Mucosa of descending colon (tissue), 3 donors: ENCODE measurements around the gene CDC34. TPM values are rescaled to one million over a fixed set of nuclear protein-coding genes. Genes with fewer than 3 reads are reported as not detected.

ENCODE experiments used
- ATAC-seq: fragments of 200-7000 bp; cut with Tn5 transposase; one replicate; pipeline ENCODE4 v1.9.1; 2020; ENCODE audit warnings: mild to moderate bottlenecking, moderate library complexity
- DNase-seq, 3 donors: peaks; one replicate each; pipeline ENCODE4 v3.0.0-alpha.2; 2020
- H3K36me3 ChIP-seq: fragments of 200-600 bp; one replicate; pipeline ENCODE4 v1.8.0; 2021; ENCODE audit warnings: low read depth, mild to moderate bottlenecking
- H3K4me1 ChIP-seq: fragments of 200-600 bp; one replicate; pipeline ENCODE4 v1.8.0; 2021; ENCODE audit warnings: low read depth, mild to moderate bottlenecking
- H3K4me3 ChIP-seq: fragments of 200-600 bp; one replicate; pipeline ENCODE4 v1.8.0; 2021; ENCODE audit warnings: mild to moderate bottlenecking
- H3K9me3 ChIP-seq: fragments of 200-600 bp; one replicate; pipeline ENCODE4 v1.8.0; 2021; ENCODE audit warnings: mild to moderate bottlenecking
- intact Hi-C, 2 donors: fragments of 100-400 bp; cut with DNase I in 1 of 2; cut with micrococcal nuclease in 1 of 2; formaldehyde crosslinking; loops; one replicate each; pipeline versions ENCODE4 v1.11.0 to v1.11.1; 2022; cut with DNase I, micrococcal nuclease
- total RNA-seq, 3 donors: library from RNA; stranded (reverse); fragmentation: NEBNext Ultra II Directional in 2 of 3; extraction: Animal tissue kit (Norgen Biotek cat#: 25700) in 2 of 3; gene quantifications; one replicate each; pipeline versions ENCODE4 v1.2.1 to v1.2.4, GENCODE V29; 2021 to 2023
- TF ChIP-seq, protein P1 (sequence below): fragments of 200-600 bp; IDR thresholded peaks from one replicate; pipeline ENCODE4 v1.8.0; 2022; ENCODE audit warnings: antibody characterized with exemption, mild to moderate bottlenecking
- donor health status: DM: no; HTN: no; CAD: no; lungs with moderate emphysema.
- donor health status: DM: no; HTN: no; CAD: no.
- donor health status: DM: no; HTN: yes; CAD: no.

The CDC34 gene
- total RNA-seq, 3 donors from 2014 or later = 64.6 to 78.0 (median 71.2) TPM

DNA sequence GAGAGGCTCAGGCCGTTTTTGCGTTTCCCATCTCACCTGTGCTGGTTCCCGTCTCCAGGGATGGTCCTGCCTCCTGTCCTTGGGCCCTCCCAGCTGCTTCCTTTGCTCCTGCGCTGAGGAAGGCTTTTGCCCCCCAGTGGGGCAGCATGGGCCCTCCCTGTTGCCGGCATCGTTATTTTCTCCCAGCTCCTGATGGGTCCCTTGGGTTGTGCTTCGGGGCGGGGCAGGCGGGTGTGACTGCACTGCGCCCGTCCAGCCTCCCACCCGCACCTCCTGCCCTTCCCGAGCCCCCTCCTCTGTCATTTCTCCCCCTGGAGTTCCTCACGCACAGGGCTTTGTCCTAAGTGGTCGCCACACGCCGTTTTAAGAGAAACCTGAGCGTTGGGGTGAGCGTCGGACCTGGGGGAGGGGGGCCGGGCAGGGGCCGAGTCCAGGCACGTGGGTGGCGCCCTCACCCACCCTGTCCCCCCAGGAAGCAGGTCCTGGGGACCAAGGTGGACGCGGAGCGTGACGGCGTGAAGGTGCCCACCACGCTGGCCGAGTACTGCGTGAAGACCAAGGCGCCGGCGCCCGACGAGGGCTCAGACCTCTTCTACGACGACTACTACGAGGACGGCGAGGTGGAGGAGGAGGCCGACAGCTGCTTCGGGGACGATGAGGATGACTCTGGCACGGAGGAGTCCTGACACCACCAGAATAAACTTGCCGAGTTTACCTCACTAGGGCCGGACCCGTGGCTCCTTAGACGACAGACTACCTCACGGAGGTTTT, 9.5 kb downstream of the CDC34 start:
- TF ChIP-seq, protein P1, sequence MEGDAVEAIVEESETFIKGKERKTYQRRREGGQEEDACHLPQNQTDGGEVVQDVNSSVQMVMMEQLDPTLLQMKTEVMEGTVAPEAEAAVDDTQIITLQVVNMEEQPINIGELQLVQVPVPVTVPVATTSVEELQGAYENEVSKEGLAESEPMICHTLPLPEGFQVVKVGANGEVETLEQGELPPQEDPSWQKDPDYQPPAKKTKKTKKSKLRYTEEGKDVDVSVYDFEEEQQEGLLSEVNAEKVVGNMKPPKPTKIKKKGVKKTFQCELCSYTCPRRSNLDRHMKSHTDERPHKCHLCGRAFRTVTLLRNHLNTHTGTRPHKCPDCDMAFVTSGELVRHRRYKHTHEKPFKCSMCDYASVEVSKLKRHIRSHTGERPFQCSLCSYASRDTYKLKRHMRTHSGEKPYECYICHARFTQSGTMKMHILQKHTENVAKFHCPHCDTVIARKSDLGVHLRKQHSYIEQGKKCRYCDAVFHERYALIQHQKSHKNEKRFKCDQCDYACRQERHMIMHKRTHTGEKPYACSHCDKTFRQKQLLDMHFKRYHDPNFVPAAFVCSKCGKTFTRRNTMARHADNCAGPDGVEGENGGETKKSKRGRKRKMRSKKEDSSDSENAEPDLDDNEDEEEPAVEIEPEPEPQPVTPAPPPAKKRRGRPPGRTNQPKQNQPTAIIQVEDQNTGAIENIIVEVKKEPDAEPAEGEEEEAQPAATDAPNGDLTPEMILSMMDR = no peak
- peaks cover 9% of the 10 kb centered on the region for H3K36me3 ChIP-seq

GRCh38 chr19:541699-542098, 10.1 kb downstream of the CDC34 start:
- H3K36me3 ChIP-seq = peaks cover 5% of the 10 kb centered on the region
- TF ChIP-seq, protein P1 = no peak
- H3K9me3 ChIP-seq = no peaks in the 10 kb centered on the region
- ATAC-seq = no peak
- DNase-seq = no peak
- intact Hi-C loops = no loop called here
- H3K4me1 ChIP-seq = no peaks in the 10 kb centered on the region
- H3K4me3 ChIP-seq = no peak overlapping the region

More for the DNA sequence above, 9.5 kb downstream of the CDC34 start:
- Histone ChIP-seq H3K4me3 (no peak overlapping the region), H3K4me1 (no peaks in the 10 kb centered on the region), H3K9me3 (no peaks in the 10 kb centered on the region)
- intact Hi-C loops = no loop called here
- DNase-seq = no peak
- no peak for ATAC-seq

GRCh38 chr19:542173-542866, 10.8 kb downstream of the CDC34 start:
- intact Hi-C loops = no loop called here
- H3K36me3 ChIP-seq = no peaks in the 10 kb centered on the region
- ATAC-seq (peak; percentile 7), DNase-seq (peak in 1 of 3 donors; percentile 56)
- H3K4me3 ChIP-seq = no peak overlapping the region
- no peaks in the 10 kb centered on the region for H3K4me1 ChIP-seq
- no peaks in the 10 kb centered on the region for H3K9me3 ChIP-seq
- TF ChIP-seq, protein P1 = no peak

DNA sequence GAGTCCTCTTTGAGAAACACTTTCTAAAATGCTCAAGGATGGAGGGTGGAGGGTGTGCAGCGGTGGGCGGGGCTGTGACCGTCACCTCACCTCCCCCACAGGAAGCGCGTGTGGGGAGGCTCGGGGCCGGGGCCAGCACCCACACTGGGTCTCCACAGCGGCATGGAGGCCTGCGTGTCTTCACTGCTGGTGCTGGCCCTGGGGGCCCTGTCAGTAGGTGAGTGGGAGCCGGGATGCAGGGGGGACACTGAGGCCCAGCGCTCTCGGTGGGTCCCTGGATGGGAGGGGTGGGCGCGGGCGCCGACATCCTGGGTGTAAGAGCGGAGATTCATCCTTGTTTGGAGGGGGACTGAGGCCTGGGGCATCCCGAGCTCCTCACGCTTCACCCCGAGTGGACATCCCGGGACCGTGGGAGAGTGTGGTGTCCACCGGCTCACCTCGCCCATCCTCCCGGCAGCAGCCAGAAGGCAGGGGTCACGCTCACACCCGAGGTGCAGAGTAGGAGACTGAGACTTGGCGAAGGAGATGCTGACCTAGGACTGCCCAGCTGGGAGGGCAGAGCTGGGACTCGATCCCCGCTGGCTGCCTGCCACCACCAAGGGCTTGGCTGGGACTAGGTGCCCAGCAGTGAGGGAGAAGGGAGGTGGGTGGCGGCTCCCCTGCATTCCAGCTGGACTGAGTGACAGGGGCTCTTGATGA, 12.5 kb downstream of the CDC34 start, which contains the start of gene GZMM:
TSS of gene GZMM (plus strand) at position 144 of the 699 bp plus-strand sequence. CDS start at position 163, 19 bp downstream.
- no peaks in the 10 kb centered on the region for H3K9me3 ChIP-seq
- H3K4me3 ChIP-seq = no peak within 1 kb of the TSS
- ATAC-seq (peak; percentile 77), DNase-seq (peak; percentile 40 to 77 (median 59))
- no peaks in the 10 kb centered on the region for H3K4me1 ChIP-seq
- no peaks in the 10 kb centered on the region for H3K36me3 ChIP-seq
- intact Hi-C loops = no loop called here
- TF ChIP-seq, protein P1 = no peak

DNA sequence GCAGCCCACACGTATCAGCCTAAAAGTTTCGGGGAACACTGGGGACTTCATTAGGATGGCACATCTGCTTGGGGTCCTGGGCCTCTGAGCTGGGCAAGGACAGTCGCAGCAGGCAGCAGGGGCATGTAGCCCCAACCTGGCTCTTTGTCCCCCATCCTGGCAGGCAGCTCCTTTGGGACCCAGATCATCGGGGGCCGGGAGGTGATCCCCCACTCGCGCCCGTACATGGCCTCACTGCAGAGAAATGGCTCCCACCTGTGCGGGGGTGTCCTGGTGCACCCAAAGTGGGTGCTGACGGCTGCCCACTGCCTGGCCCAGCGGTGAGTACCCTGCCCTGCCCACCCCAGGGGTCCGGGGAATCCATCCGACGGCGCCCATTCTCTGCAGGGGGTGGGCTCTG, 15.6 kb downstream of the CDC34 start:
- TF ChIP-seq, protein P1 = no peak
- H3K4me1 ChIP-seq = peaks cover 9% of the 10 kb centered on the region
- no peaks in the 10 kb centered on the region for H3K9me3 ChIP-seq
- DNase-seq = no peak
- H3K4me3 ChIP-seq = no peak overlapping the region
- no peak for ATAC-seq
- intact Hi-C loops = no loop called here
- no peaks in the 10 kb centered on the region for H3K36me3 ChIP-seq
